K562 (cell line): Measurements from ENCODE around the gene CDC45. TPM values are rescaled to one million over a fixed set of nuclear protein-coding genes. Genes with fewer than 3 reads are reported as not detected.

ENCODE experiments used
- BDP1 ChIP-seq: IDR thresholded peaks from 3 replicates; pipeline ENCODE4 v1.6.1; 2011; ENCODE audit not compliant: insufficient read length, insufficient read depth
- ETS2 ChIP-seq: IDR thresholded peaks from 2 replicates; pipeline ENCODE4 v1.6.1; 2016; ENCODE audit warnings: borderline replicate concordance, missing genetic modification characterization, mild to moderate bottlenecking, moderate library complexity, missing compliant biosample characterization; ENCODE audit not compliant: poor library complexity, severe bottlenecking
- FOSL1 ChIP-seq: fragments of 200-800 bp; sonication (Bioruptor generic); conservative IDR thresholded peaks from 2 replicates; pipeline ENCODE4 v1.6.1; 2016; ENCODE audit warnings: missing genetic modification characterization, missing compliant biosample characterization
- GABPA ChIP-seq: fragments of 200-800 bp; sonication (Bioruptor generic); conservative IDR thresholded peaks from 2 replicates; pipeline ENCODE4 v1.6.1; 2016; ENCODE audit warnings: low read depth, missing genetic modification characterization, missing compliant biosample characterization
- NBN ChIP-seq: fragments of 450-650 bp; IDR thresholded peaks from 2 replicates; pipeline ENCODE4 v1.6.1; 2016; ENCODE audit warnings: low read depth, mild to moderate bottlenecking
- NCOA1 ChIP-seq: fragments of 450-650 bp; IDR thresholded peaks from 2 replicates; pipeline ENCODE4 v1.6.1; 2016; ENCODE audit warnings: low read depth
- PHB2 ChIP-seq: fragments of 450-650 bp; IDR thresholded peaks from 2 replicates; pipeline ENCODE4 v1.6.1; 2017; ENCODE audit warnings: low read depth
- POU5F1 ChIP-seq: fragments of 150-350 bp; IDR thresholded peaks from 2 replicates; pipeline ENCODE4 v1.6.1; 2014; ENCODE audit warnings: borderline replicate concordance, low read length, low read depth, mild to moderate bottlenecking; ENCODE audit not compliant: partially characterized antibody
- SAFB2 ChIP-seq: fragments of 200-400 bp; formaldehyde crosslinking; IDR thresholded peaks from 2 replicates; pipeline ENCODE4 v1.6.1; 2018; ENCODE audit warnings: borderline replicate concordance, low read length, low read depth, moderate library complexity; ENCODE audit not compliant: severe bottlenecking
- TEAD4 ChIP-seq, 2 experiments: sonication (generic) in 1 of 2; formaldehyde crosslinking in 1 of 2; IDR thresholded peaks; 2 replicates each; pipeline versions ENCODE4 v1.6.1 to v1.8.0; 2012 to 2022; ENCODE audit warnings: borderline replicate concordance in 1 of 2, inconsistent platforms in 1 of 2, low read length in 1 of 2, mild to moderate bottlenecking in 1 of 2, missing genetic modification reagents in 1 of 2
- polyA plus RNA-seq, 8 experiments: library from polyadenylated mRNA; depleted of rRNA in 4 of 8; stranded (reverse) in 5 of 8; unstranded in 3 of 8; fragments of >200 nt; fragmentation: Nextera tagmentation in 2 of 8; fragmentation: Illumina TruSeq in 1 of 8; extraction: Ambion mirVana in 2 of 8; extraction: Trizol in 1 of 8; gene quantifications; 2 replicates each; pipeline versions ENCODE4 v1.2.1 to v1.2.3, GENCODE V29; 2011 to 2014; ENCODE audit warnings: inconsistent platforms in 1 of 8, missing spikeins in 1 of 8
- total RNA-seq, 7 experiments: library from RNA; depleted of rRNA in 6 of 7; stranded (reverse); fragments of >200 nt in 6 of 7; fragmentation: Illumina TruSeq in 2 of 7; extraction: Trizol in 2 of 7; gene quantifications; 2 replicates each; pipeline versions ENCODE4 v1.2.1 to v1.2.3, GENCODE V29; 2011 to 2021; ENCODE audit warnings: low replicate concordance in 1 of 7
- TF ChIP-seq, protein P1 (sequence below), 2 experiments: fragments of 450-650 bp in 1 of 2; IDR thresholded peaks; 2 replicates each; pipeline ENCODE4 v1.6.1; 2011 to 2017; ENCODE audit warnings: low read depth in 2 of 2, antibody characterized with exemption in 1 of 2, borderline replicate concordance in 1 of 2, low read length in 1 of 2, mild to moderate bottlenecking in 1 of 2, mixed read lengths in 1 of 2; ENCODE audit not compliant: control insufficient read depth in 1 of 2
- TF ChIP-seq, protein P2 (sequence below): IDR thresholded peaks from 3 replicates; pipeline ENCODE4 v1.6.1; 2011; ENCODE audit warnings: borderline replicate concordance, mild to moderate bottlenecking; ENCODE audit not compliant: insufficient read length, insufficient read depth
- TF ChIP-seq, protein P3 (sequence below): fragments of 450-650 bp; IDR thresholded peaks from 2 replicates; pipeline ENCODE4 v1.6.1; 2014; ENCODE audit warnings: low read depth, mild to moderate bottlenecking, moderate library complexity, borderline replicate concordance
- TF ChIP-seq, protein P4 (sequence below): fragments of 450-650 bp; IDR thresholded peaks from one replicate; pipeline ENCODE4 v1.6.1; 2018; ENCODE audit warnings: mild to moderate bottlenecking, moderate library complexity; ENCODE audit not compliant: partially characterized antibody

Gene CDC45
- total and polyA plus RNA-seq, 9 of the 15 experiments (the other 6 are each of a cell fraction or from before 2014, with no cell fraction given), result 251 to 580 (median 410) TPM

DNA sequence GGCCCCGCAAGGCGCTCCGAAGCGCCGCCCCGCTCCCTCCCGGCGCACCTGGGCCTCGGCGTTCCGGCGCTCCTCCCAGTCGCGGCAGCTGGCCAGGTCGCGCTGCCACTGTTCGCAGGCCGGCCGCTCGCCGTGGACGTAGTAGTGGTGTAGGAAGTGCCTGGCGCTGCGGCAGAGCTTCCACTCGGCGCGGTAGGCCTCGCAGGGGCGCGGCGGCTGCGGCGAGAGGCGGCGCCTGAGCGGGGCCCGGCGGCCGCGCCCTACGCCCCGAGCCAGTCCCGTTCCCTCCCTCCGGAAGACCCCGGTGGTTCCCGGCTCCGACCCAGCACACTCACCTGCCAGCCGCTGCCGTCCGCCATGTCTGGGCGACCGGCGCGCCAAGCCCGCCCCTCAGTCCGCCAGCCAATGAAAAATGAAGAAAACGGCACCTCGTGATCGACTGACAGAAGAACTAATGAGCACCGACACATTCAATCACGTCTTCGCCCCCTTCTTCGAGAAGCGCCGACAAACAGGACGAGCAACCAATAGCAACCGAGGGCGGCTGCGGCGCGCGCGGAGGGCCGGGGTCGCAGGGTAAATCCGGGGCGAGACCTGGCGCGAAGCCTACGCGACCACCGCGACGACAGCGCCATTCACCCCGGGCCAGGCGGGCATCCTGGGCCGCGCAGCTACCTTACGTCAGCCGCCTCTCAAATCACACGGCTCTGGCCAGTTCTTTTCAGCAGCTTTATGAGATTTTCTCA lies 32.2 kb upstream of the CDC45 start, which contains the start of gene C22orf39 (continued):
- TF ChIP-seq, protein P1, sequence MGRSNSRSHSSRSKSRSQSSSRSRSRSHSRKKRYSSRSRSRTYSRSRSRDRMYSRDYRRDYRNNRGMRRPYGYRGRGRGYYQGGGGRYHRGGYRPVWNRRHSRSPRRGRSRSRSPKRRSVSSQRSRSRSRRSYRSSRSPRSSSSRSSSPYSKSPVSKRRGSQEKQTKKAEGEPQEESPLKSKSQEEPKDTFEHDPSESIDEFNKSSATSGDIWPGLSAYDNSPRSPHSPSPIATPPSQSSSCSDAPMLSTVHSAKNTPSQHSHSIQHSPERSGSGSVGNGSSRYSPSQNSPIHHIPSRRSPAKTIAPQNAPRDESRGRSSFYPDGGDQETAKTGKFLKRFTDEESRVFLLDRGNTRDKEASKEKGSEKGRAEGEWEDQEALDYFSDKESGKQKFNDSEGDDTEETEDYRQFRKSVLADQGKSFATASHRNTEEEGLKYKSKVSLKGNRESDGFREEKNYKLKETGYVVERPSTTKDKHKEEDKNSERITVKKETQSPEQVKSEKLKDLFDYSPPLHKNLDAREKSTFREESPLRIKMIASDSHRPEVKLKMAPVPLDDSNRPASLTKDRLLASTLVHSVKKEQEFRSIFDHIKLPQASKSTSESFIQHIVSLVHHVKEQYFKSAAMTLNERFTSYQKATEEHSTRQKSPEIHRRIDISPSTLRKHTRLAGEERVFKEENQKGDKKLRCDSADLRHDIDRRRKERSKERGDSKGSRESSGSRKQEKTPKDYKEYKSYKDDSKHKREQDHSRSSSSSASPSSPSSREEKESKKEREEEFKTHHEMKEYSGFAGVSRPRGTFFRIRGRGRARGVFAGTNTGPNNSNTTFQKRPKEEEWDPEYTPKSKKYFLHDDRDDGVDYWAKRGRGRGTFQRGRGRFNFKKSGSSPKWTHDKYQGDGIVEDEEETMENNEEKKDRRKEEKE (IDR thresholded peaks at IDR 0.05; ENCODE audit: borderline replicate concordance in 1 of 2, control insufficient read depth in 1 of 2, low read depth in 2 of 2, low read length in 1 of 2), result 0 out of 4 replicates have a peak, but pooled peaks of 1 of the 2 experiments have one; percentile 59
- no peak; the same call in 1 of the 2 replicates for TF ChIP-seq TEAD4 (IDR thresholded peaks at IDR 0.05; ENCODE audit: low read length)
- no peak for TF ChIP-seq TEAD4 (CRISPR knock-in tag; IDR thresholded peaks at IDR 0.05; ENCODE audit: borderline replicate concordance)
- TF ChIP-seq, protein P2, sequence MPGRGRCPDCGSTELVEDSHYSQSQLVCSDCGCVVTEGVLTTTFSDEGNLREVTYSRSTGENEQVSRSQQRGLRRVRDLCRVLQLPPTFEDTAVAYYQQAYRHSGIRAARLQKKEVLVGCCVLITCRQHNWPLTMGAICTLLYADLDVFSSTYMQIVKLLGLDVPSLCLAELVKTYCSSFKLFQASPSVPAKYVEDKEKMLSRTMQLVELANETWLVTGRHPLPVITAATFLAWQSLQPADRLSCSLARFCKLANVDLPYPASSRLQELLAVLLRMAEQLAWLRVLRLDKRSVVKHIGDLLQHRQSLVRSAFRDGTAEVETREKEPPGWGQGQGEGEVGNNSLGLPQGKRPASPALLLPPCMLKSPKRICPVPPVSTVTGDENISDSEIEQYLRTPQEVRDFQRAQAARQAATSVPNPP, result no peak
- no peak for TF ChIP-seq BDP1
- TF ChIP-seq, protein P3, sequence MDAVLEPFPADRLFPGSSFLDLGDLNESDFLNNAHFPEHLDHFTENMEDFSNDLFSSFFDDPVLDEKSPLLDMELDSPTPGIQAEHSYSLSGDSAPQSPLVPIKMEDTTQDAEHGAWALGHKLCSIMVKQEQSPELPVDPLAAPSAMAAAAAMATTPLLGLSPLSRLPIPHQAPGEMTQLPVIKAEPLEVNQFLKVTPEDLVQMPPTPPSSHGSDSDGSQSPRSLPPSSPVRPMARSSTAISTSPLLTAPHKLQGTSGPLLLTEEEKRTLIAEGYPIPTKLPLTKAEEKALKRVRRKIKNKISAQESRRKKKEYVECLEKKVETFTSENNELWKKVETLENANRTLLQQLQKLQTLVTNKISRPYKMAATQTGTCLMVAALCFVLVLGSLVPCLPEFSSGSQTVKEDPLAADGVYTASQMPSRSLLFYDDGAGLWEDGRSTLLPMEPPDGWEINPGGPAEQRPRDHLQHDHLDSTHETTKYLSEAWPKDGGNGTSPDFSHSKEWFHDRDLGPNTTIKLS, result peak; percentile 82
- no peak for TF ChIP-seq PHB2
- no peak for TF ChIP-seq POU5F1
- TF ChIP-seq NBN, result 0 out of 2 replicates have a peak, but pooled peaks have one; percentile 50
- TF ChIP-seq NCOA1, result no peak
- peak; percentile 71 for TF ChIP-seq GABPA (tag)
- TF ChIP-seq, protein P4, sequence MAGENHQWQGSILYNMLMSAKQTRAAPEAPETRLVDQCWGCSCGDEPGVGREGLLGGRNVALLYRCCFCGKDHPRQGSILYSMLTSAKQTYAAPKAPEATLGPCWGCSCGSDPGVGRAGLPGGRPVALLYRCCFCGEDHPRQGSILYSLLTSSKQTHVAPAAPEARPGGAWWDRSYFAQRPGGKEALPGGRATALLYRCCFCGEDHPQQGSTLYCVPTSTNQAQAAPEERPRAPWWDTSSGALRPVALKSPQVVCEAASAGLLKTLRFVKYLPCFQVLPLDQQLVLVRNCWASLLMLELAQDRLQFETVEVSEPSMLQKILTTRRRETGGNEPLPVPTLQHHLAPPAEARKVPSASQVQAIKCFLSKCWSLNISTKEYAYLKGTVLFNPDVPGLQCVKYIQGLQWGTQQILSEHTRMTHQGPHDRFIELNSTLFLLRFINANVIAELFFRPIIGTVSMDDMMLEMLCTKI, result no peak
- TF ChIP-seq SAFB2, result no peak
- TF ChIP-seq ETS2 (tag), result no peak
- TF ChIP-seq FOSL1 (tag), result 0 out of 2 replicates have a peak, but pooled peaks have one; percentile 43
